ENCODE data around the gene SPACA4.

The SPACA4 gene

DNA sequence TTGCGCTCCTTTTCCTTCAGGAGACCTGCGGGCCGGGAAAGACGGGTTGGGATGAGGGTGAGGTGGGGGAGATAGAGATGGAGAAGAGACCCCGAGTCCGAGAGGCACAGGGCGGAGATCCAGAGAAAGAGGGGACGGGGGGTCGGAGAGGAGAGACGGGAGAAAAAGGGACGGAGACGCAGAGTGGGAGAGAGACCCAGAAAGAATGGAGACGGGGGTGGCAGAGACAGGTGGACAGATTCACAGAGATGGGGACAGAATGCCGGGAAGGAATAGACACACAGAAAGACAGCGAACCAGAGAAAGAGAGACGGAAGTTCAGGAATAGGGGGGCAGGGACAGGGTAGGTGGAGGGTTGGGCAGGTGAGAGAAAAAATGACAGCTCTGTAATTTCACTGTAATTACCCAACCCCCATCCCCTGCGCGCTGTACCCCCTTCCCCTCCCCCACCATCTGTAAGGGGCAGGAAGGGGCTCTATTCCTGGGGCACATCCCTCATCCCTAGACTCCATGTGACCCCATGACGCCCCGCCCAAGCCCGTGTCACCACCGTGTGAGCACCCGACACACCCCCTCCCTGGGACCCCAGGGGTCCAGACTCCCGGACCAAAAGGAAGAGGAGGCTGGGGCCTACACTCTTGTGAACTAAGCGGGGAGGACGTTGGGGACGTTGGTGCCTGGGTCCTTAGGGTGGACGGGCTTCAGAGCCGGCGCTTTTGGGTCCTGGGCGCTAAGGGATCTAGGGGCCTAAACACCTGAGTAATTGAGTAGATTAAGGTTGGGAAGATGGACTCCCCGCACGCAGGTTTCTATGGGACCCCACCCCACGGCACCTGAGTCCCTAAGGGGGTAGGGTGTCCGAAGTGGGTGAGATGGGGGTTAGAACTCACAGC lies 29.7 kb downstream of the SPACA4 start:
- TF ChIP-seq CTCF (IDR thresholded peaks at IDR 0.05; ENCODE audit: low read depth, low read length, missing control alignments), result no peak

DNA sequence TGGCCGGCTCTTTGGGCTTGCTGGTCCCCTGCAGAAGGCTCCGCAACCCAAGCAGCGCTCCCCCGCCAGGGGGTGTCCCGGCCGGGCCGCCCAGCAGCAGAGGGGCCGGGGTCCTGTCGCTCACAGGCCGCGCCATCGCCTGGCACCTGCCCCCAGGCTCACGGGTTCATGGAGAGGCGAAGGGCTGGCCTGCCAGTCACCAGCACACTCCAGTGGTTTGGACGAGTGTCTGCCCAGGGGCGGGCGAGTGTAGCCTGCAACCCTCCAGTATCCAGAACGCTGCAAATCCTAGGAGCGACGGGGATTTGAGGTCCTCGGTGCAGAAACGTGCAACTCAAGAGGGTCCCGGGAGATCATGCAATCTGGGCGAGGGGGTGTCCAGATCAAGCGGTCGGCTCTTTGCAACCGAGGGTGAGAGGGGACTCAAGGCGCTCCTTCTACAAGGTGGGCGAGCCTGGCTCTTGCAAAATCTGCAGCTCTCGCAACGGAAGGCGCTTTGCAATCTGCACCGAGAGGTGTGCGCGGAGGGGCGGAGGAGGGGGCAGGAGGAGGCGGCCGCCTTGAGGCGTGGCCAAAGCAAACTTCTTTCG lies 30.4 kb downstream of the SPACA4 start, which contains the start of gene DBP:
TSS of gene DBP (minus strand) at position 521 of the 590 bp plus-strand sequence. CDS start at position 136, 385 bp downstream.
- TF ChIP-seq CTCF (IDR thresholded peaks at IDR 0.05; ENCODE audit: low read depth, low read length, missing control alignments), result peak; percentile 29
- H3K4me3 ChIP-seq (ENCODE audit: low read depth, low read length), result peak within 1 kb of the TSS; percentile 64
- no peak for DNase-seq (ENCODE audit: low read depth)

More for the DNA sequence above, 29.7 kb downstream of the SPACA4 start:
- peak overlapping the region; percentile 64 for H3K4me3 ChIP-seq (ENCODE audit: low read depth, low read length)
- DNase-seq (ENCODE audit: low read depth), result no peak

DNA sequence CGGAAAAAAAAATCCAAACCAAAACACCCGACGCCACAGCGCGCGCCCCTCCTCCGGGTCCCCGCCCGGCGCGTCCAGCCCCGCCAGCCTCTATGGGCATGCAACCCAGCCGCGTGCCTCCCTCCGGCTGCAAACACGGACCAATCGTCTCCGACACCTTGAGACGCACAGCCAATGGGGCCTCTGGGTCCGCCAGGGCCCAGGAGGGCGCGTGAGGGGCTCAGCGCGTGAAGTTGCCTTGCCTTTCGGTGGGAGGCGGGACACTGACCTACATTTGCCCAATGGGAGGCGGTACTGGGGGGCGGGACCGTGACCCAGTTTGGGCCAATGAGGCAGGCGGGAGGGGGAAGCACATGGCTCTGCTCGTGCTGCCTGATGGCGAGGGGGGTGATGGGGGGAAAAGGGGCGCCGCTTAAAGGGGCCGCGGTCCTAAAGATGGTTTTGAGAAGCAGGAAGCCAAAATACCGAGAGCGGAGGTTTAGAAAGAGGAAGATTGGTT lies 31.0 kb downstream of the SPACA4 start:
- no peak for TF ChIP-seq CTCF (IDR thresholded peaks at IDR 0.05; ENCODE audit: low read depth, low read length, missing control alignments)
- H3K4me3 ChIP-seq (ENCODE audit: low read depth, low read length), result peak overlapping the region; percentile 64
- DNase-seq (ENCODE audit: low read depth), result peak; percentile 97

DNA sequence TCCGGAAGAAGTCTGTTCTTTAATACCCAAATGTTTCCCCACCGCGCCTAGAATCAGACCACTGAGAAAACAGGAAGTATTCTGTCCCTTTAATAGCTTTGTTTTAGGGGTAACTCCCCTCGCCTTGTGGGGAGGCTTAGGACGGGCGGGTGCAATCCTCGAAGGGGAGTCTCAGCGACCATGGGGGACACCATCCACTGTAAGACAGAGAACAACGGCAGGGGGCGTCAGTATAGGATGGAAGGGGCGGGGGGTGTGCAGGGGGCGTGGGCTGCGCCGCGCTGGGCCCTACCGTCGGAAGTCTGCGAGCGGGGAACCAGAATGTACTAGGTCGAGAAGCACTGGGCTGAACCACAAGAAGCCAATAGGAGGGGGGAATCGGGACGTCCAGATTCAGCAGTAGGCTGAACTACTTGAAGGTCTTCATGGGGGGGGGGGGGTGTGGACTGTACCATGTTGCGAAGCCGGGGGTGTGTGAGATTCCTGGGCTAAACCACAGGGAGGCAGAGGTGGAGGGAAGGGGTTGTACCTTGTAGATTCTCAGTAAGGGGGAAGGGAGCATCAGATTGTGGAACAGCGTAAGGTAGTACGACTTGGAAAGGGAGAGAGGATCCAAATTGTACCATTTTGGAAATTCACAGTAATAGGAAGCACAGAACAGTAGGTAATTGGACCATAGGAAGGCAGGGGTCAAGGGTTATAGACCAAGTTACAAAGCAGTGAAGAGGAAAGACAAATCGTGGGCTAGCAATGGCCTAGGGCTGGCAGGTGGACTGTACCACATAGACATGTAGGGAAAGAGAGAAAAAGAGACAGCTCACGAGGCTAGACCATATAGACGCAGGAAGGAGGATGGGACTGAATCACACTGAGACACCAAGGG lies 31.6 kb downstream of the SPACA4 start:
- no peak for TF ChIP-seq CTCF (IDR thresholded peaks at IDR 0.05; ENCODE audit: low read depth, low read length, missing control alignments)

GRCh38 chr19:48638831-48639381 lies 32.4 kb downstream of the SPACA4 start:
- TF ChIP-seq CTCF (IDR thresholded peaks at IDR 0.05; ENCODE audit: low read depth, low read length, missing control alignments), result no peak
- H3K4me3 ChIP-seq (ENCODE audit: low read depth, low read length), result peak overlapping the region; percentile 53
- DNase-seq (ENCODE audit: low read depth), result no peak

More for the DNA sequence above, 31.6 kb downstream of the SPACA4 start:
- peak overlapping the region; percentile 53 for H3K4me3 ChIP-seq (ENCODE audit: low read depth, low read length)
- DNase-seq (ENCODE audit: low read depth), result peak; percentile 92
